Fibroblast of villous mesenchyme (primary cell): ENCODE results near the gene CFD. TPM values are rescaled to one million over a fixed set of nuclear protein-coding genes. Genes with fewer than 3 reads are reported as not detected.

Experiments
- DNase-seq: peaks from one replicate; pipeline ENCODE4 v3.0.0-alpha.2; 2010; ENCODE audit warnings: low read depth
- H3K4me3 ChIP-seq: 2 replicates; pipeline ENCODE4 v1.5.1; 2011; ENCODE audit warnings: low read depth, mild to moderate bottlenecking, low read length
- total RNA-seq: library from RNA; depleted of rRNA; stranded (reverse); fragments of >200 nt; gene quantifications from 2 replicates; pipeline ENCODE4 v1.2.3, GENCODE V29; 2012
- TF ChIP-seq, protein P1 (sequence below): IDR thresholded peaks from 2 replicates; pipeline ENCODE4 v1.5.1; 2012; ENCODE audit warnings: low read depth, mild to moderate bottlenecking, low read length; ENCODE audit not compliant: insufficient read depth

CFD gene
- total RNA-seq, 1 donor, result 3.9 TPM

- TF ChIP-seq, protein P1, sequence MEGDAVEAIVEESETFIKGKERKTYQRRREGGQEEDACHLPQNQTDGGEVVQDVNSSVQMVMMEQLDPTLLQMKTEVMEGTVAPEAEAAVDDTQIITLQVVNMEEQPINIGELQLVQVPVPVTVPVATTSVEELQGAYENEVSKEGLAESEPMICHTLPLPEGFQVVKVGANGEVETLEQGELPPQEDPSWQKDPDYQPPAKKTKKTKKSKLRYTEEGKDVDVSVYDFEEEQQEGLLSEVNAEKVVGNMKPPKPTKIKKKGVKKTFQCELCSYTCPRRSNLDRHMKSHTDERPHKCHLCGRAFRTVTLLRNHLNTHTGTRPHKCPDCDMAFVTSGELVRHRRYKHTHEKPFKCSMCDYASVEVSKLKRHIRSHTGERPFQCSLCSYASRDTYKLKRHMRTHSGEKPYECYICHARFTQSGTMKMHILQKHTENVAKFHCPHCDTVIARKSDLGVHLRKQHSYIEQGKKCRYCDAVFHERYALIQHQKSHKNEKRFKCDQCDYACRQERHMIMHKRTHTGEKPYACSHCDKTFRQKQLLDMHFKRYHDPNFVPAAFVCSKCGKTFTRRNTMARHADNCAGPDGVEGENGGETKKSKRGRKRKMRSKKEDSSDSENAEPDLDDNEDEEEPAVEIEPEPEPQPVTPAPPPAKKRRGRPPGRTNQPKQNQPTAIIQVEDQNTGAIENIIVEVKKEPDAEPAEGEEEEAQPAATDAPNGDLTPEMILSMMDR, result no peak
- no peak for DNase-seq
- no peak overlapping the region for H3K4me3 ChIP-seq
Measured at GRCh38 chr19:858284-858683, 1.2 kb upstream of the CFD start.

- peak overlapping the region; percentile 56 for H3K4me3 ChIP-seq
- DNase-seq, result no peak
- TF ChIP-seq, protein P1, result no peak
Measured at GRCh38 chr19:861141-861755, 1.8 kb downstream of the CFD start.

GRCh38 chr19:861756-862580 is 2.5 kb downstream of the CFD start:
- TF ChIP-seq, protein P1, result no peak
- DNase-seq, result no peak

GRCh38 chr19:862581-863314 is 3.3 kb downstream of the CFD start:
- TF ChIP-seq, protein P1, result no peak
- DNase-seq, result peak; percentile 60

More at GRCh38 chr19:861756-862580, 2.5 kb downstream of the CFD start:
- H3K4me3 ChIP-seq, result no peak overlapping the region

GRCh38 chr19:863315-863620 is 3.8 kb downstream of the CFD start:
- DNase-seq, result no peak
- TF ChIP-seq, protein P1, result no peak
- no peak overlapping the region for H3K4me3 ChIP-seq

More at GRCh38 chr19:862581-863314, 3.3 kb downstream of the CFD start:
- H3K4me3 ChIP-seq, result no peak overlapping the region

GRCh38 chr19:866769-867300 is 7.4 kb downstream of the CFD start:
- TF ChIP-seq, protein P1, result no peak
- no peak overlapping the region for H3K4me3 ChIP-seq
- DNase-seq, result no peak
